HG03457 (cell line): ENCODE measurements around the gene MTARC2.

Source experiments
- ATAC-seq: cut with Tn5 transposase; IDR thresholded peaks from one replicate; pipeline ENCODE4 v1.9.1; 2021; ENCODE audit warnings: moderate number of reproducible peaks; ENCODE audit not compliant: unreplicated experiment

The MTARC2 gene

DNA sequence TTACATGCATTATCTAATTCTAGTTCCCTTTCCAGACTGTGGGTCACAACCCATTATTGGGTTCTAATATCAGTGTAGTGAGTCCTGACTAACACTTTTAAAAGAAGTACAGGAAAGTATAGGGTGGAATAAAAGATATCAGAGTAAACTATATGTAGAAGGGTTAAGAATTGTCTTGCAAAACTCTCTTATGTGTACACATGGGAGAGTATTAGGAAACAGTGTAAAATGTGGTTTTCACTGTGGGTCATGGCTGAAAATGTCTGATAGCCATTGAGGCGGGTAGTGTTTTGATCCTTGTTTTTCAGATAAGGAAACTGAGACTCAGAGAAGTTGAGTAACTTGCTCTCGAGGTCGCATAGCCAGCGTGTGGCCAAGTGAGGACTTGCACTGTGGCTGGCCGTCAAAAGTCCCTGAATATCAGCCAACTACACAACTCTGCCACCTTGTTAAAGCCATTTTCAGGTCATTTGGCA is 20.0 kb downstream of the MTARC2 start:
- ATAC-seq = no peak

DNA sequence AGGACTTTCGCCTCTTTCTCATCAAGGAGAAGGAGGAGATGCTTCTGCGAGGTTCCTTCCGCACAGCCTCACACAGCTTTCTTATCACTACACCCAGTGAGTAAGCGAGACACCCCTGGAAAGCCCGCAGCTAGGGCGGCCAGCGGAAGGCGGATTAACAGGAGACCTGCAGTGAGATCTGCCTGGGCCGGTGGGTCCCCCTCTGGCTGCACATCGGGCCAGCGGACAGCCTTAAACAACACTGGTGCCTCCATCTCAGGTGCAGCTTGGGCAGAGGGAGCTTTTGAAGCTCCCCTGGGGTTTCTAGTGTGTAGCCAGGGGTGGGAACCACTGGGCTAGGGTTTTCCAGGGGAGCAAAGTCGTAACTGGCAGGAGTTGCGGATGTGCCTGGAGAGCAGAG is 21.1 kb downstream of the MTARC2 start:
- ATAC-seq = no peak

GRCh38 chr1:220770245-220770913 is 22.3 kb downstream of the MTARC2 start:
- peak; percentile 60 for ATAC-seq

DNA sequence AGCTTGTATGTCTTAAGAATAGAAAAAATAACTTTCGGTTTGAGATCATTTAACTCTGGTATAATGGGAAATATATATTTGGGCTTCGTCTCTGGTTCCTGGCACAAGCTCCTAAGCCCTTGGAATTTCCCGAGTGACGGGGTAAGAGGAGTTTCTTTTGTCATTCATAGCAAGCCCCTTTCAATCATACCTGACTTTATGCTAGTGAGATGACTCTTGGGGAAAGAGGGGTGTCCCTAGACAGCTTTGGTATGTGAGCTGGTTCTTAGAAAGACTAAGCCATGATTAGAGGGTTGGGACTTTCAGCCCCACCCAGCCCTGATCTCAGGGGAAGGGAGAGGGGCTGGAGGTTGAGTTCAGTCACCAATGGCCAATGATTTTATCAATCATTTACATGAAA is 24.7 kb downstream of the MTARC2 start:
- ATAC-seq = no peak

- ATAC-seq = no peak
These were observed 27.2 kb downstream of the MTARC2 start for GRCh38 chr1:220775240-220775853.

- ATAC-seq = no peak
These were observed 28.1 kb downstream of the MTARC2 start for GRCh38 chr1:220776254-220776653.

DNA sequence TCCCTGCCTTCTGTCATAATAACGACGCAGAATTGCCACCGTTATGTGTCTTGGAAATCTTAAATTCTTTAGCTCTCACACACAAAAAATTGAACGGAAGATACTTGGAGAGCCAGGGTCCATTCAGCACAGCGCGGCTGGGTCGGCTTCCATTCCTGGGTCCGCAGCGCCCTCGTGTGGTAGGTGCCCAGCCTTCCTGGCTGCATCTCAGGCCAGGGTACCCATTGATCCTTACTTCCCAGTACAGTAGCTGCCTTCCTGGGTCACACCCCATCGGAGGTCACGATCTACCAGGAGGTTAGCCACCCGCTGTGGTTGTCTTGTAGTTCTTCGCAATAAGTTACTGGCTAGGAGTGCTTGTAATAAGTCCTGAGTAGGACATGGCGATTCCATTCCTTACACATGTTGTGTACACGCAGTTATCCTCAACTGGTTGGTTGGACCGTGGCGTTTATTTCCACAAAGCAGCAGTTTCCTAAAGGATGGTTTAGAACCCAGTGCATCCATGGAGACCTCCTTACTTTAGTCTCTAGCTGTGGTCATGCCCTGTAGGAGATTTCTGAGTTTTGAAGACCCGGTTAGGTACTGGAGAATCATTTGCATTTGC is 28.7 kb downstream of the MTARC2 start:
- ATAC-seq = peak; percentile 74

DNA sequence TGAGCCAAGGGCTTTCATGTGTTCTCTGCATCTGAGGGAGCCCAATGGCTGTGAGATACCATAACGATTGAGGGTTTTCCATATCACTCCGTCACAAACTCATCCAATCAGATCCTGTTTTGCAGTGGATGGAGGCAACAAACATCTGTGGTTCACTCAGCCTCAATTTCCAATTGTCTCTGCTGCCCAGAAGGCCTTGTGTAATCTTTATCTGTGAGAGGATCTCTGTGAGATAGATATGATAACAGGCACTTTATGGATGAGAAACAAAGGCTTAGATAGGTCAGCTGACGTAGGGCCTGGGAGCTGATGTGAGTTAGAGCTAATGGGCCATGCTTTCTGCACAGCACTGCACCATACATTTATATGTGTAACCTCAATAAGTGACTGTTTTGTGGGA is 35.3 kb downstream of the MTARC2 start:
- ATAC-seq = no peak

GRCh38 chr1:220784751-220785150 is 36.6 kb downstream of the MTARC2 start:
- no peak for ATAC-seq

DNA sequence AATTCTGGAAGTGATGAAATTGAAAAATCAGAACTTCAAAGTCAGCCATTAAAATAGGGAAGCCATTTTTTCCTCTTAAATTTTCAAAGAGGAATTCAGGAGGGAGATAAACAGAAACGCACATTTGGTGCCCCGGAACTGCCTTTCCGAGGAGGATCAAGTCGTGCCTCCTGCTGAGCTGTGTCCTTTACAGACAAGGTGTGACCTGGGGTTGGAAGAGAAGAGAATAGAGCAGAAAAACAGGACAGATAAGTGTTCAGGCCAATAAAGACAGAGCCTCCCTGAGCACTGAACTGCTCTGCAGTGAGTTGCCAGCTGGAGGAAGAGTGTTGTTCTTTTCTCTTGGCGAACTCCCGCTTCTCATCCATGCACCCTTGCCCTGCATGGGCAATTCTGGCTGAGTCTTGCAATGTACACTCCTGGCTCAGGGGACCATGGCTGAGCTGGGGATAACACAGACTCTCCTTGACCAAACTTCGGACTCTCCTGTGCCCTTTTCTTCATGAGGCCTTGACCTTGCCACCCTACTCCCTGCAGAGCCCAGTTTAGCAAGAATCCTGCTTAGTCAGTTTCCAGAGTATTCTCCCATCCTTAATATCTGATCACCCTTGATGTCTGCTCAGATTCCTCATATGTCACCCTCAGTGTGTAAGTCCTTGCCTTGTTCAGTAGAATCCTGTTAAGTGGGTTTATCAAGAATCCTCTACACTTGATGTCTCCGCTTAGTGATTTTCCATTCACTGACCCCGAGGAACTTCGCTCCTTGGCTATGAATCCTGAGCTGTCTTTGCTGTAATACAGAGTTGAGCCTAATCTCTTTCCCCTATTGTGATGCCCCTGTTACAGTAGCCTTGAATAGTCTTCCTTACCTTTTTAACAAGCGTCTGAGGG is 37.3 kb downstream of the MTARC2 start:
- no peak for ATAC-seq

- no peak for ATAC-seq
These were observed 37.9 kb downstream of the MTARC2 start for GRCh38 chr1:220786057-220786336.

- no peak for ATAC-seq
These were observed 38.4 kb downstream of the MTARC2 start, which contains the start of gene MTARC1 for GRCh38 chr1:220786337-220787068. Gene MTARC1, plus strand, starts transcription at chr1:220786913. Its CDS starts 32 bp downstream, at chr1:220786945.

GRCh38 chr1:220787069-220787619 is 39.0 kb downstream of the MTARC2 start:
- no peak for ATAC-seq

- ATAC-seq = no peak
These were observed 40.8 kb downstream of the MTARC2 start for GRCh38 chr1:220788900-220789299.

- ATAC-seq = no peak
These were observed 41.5 kb downstream of the MTARC2 start for GRCh38 chr1:220789532-220790147.

- no peak for ATAC-seq
These were observed 43.2 kb downstream of the MTARC2 start for GRCh38 chr1:220791285-220791684.

DNA sequence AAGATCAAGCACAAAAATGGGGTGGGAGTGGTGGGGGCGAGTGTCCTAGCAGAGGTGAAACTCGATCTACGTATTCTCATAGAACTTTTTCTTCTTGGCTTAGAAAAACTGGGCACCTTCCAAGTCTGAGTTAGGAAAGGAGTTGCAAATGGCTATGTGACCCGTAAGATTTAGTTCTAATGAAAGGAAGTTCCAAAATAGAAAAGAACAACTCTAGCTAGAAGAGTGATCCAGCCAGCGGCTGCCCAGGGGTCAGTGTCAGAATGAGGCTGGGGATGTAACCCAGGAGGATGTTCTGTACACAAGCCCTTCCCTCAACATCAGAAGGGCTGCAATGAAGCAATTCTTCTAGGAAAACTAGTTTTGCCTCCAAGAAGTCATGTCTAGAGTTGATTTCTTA is 43.8 kb downstream of the MTARC2 start:
- no peak for ATAC-seq

DNA sequence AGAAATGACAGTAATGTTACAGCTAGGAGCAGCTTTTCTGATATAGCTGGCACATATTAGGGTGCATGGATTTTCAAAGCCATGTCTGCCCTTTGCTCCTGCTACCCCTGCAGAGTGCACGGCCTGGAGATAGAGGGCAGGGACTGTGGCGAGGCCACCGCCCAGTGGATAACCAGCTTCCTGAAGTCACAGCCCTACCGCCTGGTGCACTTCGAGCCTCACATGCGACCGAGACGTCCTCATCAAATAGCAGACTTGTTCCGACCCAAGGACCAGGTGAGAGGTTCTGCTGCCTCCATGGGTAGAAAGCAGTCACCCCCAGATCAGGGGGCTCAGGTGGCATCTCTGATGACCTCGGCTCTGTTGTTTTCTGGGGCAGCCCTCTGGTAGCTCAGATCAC is 48.4 kb downstream of the MTARC2 start:
- no peak for ATAC-seq

DNA sequence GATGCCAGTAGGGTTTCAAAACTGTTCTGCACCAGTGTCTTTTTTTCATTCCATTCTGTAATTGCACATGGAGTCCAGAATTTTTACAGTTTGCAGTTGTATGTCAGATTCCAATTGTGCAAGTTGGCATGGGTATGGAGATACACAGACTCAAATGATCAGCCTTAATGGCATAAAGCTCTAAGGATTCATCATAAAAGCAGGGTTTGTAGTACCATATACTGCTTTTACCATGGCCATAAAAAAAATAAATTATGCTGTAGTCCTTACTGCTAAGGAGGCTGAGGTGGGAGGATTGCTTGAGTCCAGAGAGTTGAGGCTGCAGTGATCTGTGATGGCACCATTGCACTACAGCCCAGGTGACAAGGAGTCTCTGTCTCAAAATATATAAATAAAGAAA is 48.9 kb downstream of the MTARC2 start:
- no peak for ATAC-seq

DNA sequence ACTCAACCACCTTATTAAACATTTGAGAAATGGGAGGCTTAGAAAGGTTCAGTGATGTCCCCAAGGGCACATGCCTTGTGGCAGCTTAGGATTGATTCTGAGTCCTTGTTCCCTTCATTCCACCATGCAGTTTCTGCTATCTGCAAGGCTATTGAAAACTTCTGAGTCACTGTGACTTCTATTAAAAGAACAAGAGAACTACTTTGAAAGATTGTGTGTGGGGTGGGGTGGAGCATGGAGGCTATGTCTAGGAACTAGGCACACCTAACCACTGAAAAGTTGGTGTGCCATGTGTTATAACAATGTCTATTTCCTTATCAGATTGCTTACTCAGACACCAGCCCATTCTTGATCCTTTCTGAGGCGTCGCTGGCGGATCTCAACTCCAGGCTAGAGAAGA is 49.4 kb downstream of the MTARC2 start:
- no peak for ATAC-seq
